Fibroblast of villous mesenchyme (primary cell): ENCODE data around the gene PCP4. TPM values are rescaled to one million over a fixed set of nuclear protein-coding genes. Genes with fewer than 3 reads are reported as not detected.

ENCODE experiments used
- DNase-seq: peaks from one replicate; pipeline ENCODE4 v3.0.0-alpha.2; 2010; ENCODE audit warnings: low read depth
- H3K4me3 ChIP-seq: 2 replicates; pipeline ENCODE4 v1.5.1; 2011; ENCODE audit warnings: low read depth, mild to moderate bottlenecking, low read length
- total RNA-seq: library from RNA; depleted of rRNA; stranded (reverse); fragments of >200 nt; gene quantifications from 2 replicates; pipeline ENCODE4 v1.2.3, GENCODE V29; 2012
- TF ChIP-seq, protein P1 (sequence below): IDR thresholded peaks from 2 replicates; pipeline ENCODE4 v1.5.1; 2012; ENCODE audit warnings: low read depth, mild to moderate bottlenecking, low read length; ENCODE audit not compliant: insufficient read depth

PCP4 gene
- total RNA-seq, 1 donor: not detected

DNA sequence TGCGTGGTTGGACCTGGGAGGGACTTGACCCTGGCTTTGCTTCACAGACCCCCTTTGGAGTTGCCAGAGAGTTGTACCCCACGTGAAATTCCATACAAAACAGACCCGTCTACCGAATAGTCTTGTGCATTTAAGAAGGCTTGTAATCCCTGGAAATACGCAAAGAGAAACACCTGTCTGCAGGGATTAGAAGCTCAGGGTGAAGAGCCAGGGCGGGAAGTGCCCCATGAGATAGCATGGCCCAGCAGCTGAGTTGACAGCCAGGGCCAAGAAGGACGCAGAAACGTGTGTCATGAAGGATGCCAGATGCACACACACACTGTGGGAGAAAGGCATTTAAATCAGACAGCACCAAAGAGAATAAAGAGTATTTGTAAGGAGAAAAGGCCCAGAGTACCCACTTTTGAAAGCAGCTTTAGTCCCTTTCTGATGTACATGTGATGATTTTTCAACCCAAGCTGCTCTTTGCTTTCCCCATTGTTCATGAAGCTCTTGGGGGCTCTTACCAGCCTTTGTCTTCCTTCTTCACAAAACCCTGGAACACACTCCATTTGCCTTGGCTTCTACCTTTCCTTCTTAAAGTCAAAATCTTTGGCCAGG lies 46.6 kb downstream of the PCP4 start:
- DNase-seq: no peak
- TF ChIP-seq, protein P1, sequence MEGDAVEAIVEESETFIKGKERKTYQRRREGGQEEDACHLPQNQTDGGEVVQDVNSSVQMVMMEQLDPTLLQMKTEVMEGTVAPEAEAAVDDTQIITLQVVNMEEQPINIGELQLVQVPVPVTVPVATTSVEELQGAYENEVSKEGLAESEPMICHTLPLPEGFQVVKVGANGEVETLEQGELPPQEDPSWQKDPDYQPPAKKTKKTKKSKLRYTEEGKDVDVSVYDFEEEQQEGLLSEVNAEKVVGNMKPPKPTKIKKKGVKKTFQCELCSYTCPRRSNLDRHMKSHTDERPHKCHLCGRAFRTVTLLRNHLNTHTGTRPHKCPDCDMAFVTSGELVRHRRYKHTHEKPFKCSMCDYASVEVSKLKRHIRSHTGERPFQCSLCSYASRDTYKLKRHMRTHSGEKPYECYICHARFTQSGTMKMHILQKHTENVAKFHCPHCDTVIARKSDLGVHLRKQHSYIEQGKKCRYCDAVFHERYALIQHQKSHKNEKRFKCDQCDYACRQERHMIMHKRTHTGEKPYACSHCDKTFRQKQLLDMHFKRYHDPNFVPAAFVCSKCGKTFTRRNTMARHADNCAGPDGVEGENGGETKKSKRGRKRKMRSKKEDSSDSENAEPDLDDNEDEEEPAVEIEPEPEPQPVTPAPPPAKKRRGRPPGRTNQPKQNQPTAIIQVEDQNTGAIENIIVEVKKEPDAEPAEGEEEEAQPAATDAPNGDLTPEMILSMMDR: no peak
- H3K4me3 ChIP-seq: no peak overlapping the region

DNA sequence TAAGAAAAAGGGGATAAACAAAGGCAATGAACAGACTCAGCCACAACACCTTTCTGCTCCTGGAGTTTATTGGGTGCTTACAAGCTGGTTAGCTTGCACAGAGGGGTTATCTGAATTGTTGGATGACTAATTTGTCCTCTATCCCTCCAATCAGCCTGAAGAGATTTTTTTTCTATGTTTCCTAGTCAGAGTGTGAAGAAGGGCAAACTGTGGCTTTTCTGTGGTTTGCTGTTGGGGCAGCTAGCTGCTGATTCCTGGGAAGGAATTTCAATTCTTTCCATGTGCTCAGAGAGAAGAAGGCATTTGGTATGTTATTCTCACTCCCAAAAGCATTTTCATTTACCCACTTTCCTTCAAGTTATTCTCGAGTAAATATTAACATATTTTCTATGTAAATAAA lies 48.6 kb downstream of the PCP4 start:
- no peak for DNase-seq
- no peak overlapping the region for H3K4me3 ChIP-seq
- TF ChIP-seq, protein P1: no peak

DNA sequence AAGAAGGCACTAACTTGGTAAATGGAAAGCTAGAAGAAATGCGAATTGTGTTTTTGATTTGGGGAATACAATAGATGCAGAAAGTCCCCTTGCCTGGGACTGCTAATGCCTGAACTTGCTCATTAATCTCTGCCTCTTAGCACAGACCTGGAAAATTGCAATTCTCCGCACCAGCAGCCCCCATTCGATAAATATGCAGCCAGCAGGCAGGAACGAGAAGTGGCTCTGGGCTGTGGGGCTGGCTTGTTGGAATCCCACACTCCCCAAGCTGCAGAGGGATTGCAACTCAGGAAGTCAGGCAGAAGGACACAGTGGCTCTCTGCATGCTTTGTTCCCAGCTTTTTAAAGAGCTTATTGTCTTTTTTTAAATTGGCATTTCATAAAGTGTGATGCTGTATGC lies 51.3 kb downstream of the PCP4 start:
- no peak overlapping the region for H3K4me3 ChIP-seq
- TF ChIP-seq, protein P1: no peak
- no peak for DNase-seq

DNA sequence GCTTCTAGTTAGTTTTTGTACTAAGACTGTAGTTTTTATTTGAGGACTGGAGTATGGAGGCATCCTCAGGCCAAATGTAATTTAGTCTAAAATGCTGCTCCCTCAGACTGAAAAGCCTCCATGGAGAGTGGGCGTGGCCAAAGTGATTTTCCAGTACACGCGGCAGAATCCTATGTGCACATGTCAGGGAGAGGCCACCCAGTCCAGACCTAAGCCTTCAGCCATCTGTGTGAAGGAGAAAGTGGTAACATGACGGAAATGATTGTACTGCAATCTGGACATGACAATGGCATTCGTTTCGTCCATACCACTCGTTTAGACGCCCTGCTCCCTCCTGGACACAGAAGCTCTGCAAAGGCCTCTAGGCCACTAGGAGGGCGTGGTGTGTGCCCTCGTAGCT lies 56.2 kb downstream of the PCP4 start:
- no peak overlapping the region for H3K4me3 ChIP-seq
- TF ChIP-seq, protein P1: no peak
- DNase-seq: no peak

DNA sequence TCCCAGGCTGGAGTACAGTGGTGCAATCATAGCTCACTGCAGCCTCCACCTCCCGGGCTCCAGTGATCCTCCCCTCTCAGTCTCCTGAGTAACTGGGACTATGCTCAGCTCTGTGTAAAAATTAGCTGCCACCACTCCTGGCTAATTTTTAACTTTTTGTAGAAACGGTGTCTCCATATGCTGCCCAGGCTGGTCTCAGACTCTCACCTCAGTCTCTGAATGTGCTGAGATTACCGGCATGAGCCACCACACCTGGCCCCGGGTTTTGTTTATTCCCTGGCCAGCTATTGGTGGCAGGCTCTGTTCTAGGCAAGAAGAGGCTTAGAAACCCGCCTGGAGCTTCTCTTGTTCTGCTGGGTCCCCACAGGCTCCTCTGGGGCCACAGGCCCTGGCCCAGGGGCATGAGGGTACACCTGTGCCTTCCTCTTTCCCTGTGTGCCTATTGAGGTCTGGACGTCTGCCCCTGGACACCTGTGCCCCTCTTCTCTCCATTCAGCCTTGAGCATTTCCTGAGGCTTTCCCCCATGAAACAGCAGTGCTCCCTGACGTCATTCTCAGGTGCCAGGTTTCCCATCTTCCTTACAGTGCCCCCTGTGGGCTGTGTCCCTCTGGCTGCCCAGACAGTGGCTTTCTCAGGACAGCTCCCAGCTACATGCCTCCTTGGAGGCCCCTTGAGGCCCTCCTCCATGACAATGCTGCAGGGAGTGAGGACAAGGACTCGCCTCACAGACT lies 57.5 kb downstream of the PCP4 start:
- TF ChIP-seq, protein P1: no peak
- no peak overlapping the region for H3K4me3 ChIP-seq
- DNase-seq: no peak

DNA sequence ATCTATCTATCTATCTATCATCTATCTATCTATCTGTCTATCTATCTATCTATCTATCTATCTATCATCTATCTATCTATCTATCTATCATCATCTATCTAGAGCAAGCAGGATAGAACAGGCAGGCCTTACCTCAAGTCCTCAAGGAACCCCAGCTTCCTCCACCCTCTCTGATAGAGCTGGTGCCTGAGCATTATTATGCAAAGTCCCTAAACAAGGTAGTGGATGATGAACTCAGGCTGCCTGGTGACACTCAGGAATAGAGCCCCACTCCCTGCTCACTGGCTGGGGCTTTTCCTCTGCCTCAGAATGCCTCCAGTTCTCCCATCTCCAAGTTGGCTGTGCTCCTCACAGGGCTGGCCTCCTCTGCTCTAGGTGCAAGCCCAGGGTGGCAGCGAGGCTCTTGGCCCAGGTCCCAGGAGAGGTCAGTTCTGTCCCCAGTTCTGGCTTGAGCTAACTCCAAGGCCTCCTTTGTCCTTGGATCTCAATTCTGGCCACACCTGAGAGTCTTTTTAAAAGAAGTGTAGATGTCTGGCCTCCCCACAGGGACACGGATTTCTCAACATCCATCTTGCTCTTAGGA lies 60.2 kb downstream of the PCP4 start:
- DNase-seq: no peak
- no peak overlapping the region for H3K4me3 ChIP-seq
- TF ChIP-seq, protein P1: no peak
